Activated CD8-positive, alpha-beta memory T cell treated with anti-CD3 and anti-CD28 coated beads for 24 hours (primary cell): ENCODE results near the gene TMEM50B.
"Not testable (repeated sequence)": the region's sequence is repeated elsewhere in the genome, so short reads cannot be mapped to it uniquely, and the experiment has no call there.

ENCODE experiments used
- DNase-seq: peaks from one replicate; pipeline ENCODE4 v3.0.0-alpha.2; 2020

Gene TMEM50B

GRCh38 chr21:33479679-33480480 lies at the start of gene TMEM50B:
Gene TMEM50B (minus strand): TSS chr21:33479974. CDS start chr21:33468885, 11,089 bp downstream.
- DNase-seq: peak; percentile 97

- no peak for DNase-seq
These were observed 43.2 kb upstream of the TMEM50B start for GRCh38 chr21:33522953-33523349.

GRCh38 chr21:33522297-33522952 lies 42.7 kb upstream of the TMEM50B start:
- DNase-seq: no peak

GRCh38 chr21:33518899-33519298 lies 39.1 kb upstream of the TMEM50B start:
- DNase-seq: no peak

GRCh38 chr21:33514229-33514628 lies 34.5 kb upstream of the TMEM50B start:
- DNase-seq: no peak

- no peak for DNase-seq
These were observed 32.7 kb upstream of the TMEM50B start for GRCh38 chr21:33512481-33512880.

GRCh38 chr21:33511639-33512038 lies 31.9 kb upstream of the TMEM50B start:
- no peak for DNase-seq

- no peak for DNase-seq
These were observed 31.1 kb upstream of the TMEM50B start for GRCh38 chr21:33510826-33511225.

GRCh38 chr21:33507003-33507402 lies 27.2 kb upstream of the TMEM50B start:
- DNase-seq: not testable (repeated sequence)

- DNase-seq: no peak
These were observed 26.1 kb upstream of the TMEM50B start for GRCh38 chr21:33505833-33506232.

GRCh38 chr21:33496345-33496744 lies 16.6 kb upstream of the TMEM50B start:
- no peak for DNase-seq

- DNase-seq: no peak
These were observed 16.0 kb upstream of the TMEM50B start for GRCh38 chr21:33495743-33496142.

- DNase-seq: no peak
These were observed 14.0 kb upstream of the TMEM50B start for GRCh38 chr21:33493756-33494155.

- no peak for DNase-seq
These were observed 12.8 kb upstream of the TMEM50B start for GRCh38 chr21:33492571-33492970.

- peak; percentile 99 for DNase-seq
These were observed 11.8 kb upstream of the TMEM50B start, which contains the start of gene DNAJC28 for GRCh38 chr21:33491373-33492102. Gene DNAJC28 (minus strand): TSS chr21:33491716. CDS start chr21:33489393, 2,323 bp downstream.

GRCh38 chr21:33490991-33491372 lies 11.2 kb upstream of the TMEM50B start:
- no peak for DNase-seq

GRCh38 chr21:33488936-33489335 lies 9.2 kb upstream of the TMEM50B start:
- no peak for DNase-seq

GRCh38 chr21:33487996-33488395 lies 8.2 kb upstream of the TMEM50B start:
- DNase-seq: no peak

GRCh38 chr21:33481314-33481943 lies 1.7 kb upstream of the TMEM50B start:
- DNase-seq: peak; percentile 52

- DNase-seq: peak; percentile 42
These were observed 818 bp upstream of the TMEM50B start for GRCh38 chr21:33480481-33481103.

GRCh38 chr21:33478935-33479678 lies 667 bp downstream of the TMEM50B start:
- DNase-seq: no peak

GRCh38 chr21:33478182-33478581 lies 1.6 kb downstream of the TMEM50B start:
- peak; percentile 52 for DNase-seq
